GM10266 (cell line): Measurements from ENCODE around the gene FBP2.
"Not testable (repeated sequence)": the region's sequence is repeated elsewhere in the genome, so short reads cannot be mapped to it uniquely, and the experiment has no call there.

ENCODE experiments used
- DNase-seq: peaks from one replicate; pipeline ENCODE4 v3.0.0; 2012; ENCODE audit errors: extremely low spot score
- CTCF ChIP-seq: IDR thresholded peaks from 2 replicates; pipeline ENCODE4 v1.5.1; 2012; ENCODE audit warnings: mild to moderate bottlenecking, low read depth; ENCODE audit not compliant: control insufficient read depth, insufficient read depth; ENCODE audit errors: missing control alignments

Gene FBP2

GRCh38 chr9:94606646-94607422 is 13.2 kb upstream of the FBP2 start:
- no peak for DNase-seq
- no peak for TF ChIP-seq CTCF

- TF ChIP-seq CTCF, result peak; percentile 71
- DNase-seq, result peak; percentile 89
Measured at GRCh38 chr9:94603259-94604160, 9.9 kb upstream of the FBP2 start.

- no peak for DNase-seq
- no peak for TF ChIP-seq CTCF
Measured at GRCh38 chr9:94602666-94603065, 9.0 kb upstream of the FBP2 start.

GRCh38 chr9:94600715-94601114 is 7.1 kb upstream of the FBP2 start:
- DNase-seq, result no peak
- no peak for TF ChIP-seq CTCF

- no peak for DNase-seq
- no peak for TF ChIP-seq CTCF
Measured at GRCh38 chr9:94600258-94600657, 6.6 kb upstream of the FBP2 start.

GRCh38 chr9:94599102-94599501 is 5.5 kb upstream of the FBP2 start:
- TF ChIP-seq CTCF, result no peak
- DNase-seq, result no peak

- DNase-seq, result not testable (repeated sequence)
Measured at GRCh38 chr9:94592683-94593082, 941 bp downstream of the FBP2 start.

GRCh38 chr9:94591876-94592275 is 1.7 kb downstream of the FBP2 start:
- TF ChIP-seq CTCF, result no peak
- no peak for DNase-seq

GRCh38 chr9:94591046-94591545 is 2.5 kb downstream of the FBP2 start:
- DNase-seq, result not testable (repeated sequence)
